Panc1 (cell line): Measurements from ENCODE around the gene PTCHD4. TPM values are rescaled to one million over a fixed set of nuclear protein-coding genes. Genes with fewer than 3 reads are reported as not detected.

Experiments used
- ATAC-seq: fragments of 200-7000 bp; cut with Tn5 transposase; 2 replicates; pipeline ENCODE4 v1.9.1; 2020; ENCODE audit warnings: mild to moderate bottlenecking, moderate library complexity
- Bru-seq: library from RNA; stranded (reverse); fragments of 400-500 nt; gene quantifications from one replicate; lab custom pipeline; 2021; lab: Mats Ljungman, UMichigan
- BruChase-seq, 2 experiments: library from RNA; stranded (reverse); fragments of 400-500 nt; gene quantifications; one replicate each; lab custom pipeline; 2021; lab: Mats Ljungman, UMichigan
- BruUV-seq: library from RNA; stranded (reverse); fragments of 400-500 nt; replicated peaks from 2 replicates; lab custom pipeline; 2021; lab: Mats Ljungman, UMichigan
- CTCF ChIA-PET: fragments of 300-600 bp; sonication (Branson Sonifier 250); formaldehyde crosslinking; loops from one replicate; lab custom pipeline; 2022; ENCODE audit warnings: antibody characterized with exemption; lab: Charles Lee
- POLR2A ChIA-PET: fragments of 300-600 bp; sonication (Branson Sonifier 250); formaldehyde crosslinking; loops from one replicate; lab custom pipeline; 2022; ENCODE audit warnings: antibody characterized with exemption; lab: Charles Lee
- DNase-seq: peaks from one replicate; pipeline ENCODE4 v3.0.0-alpha.2; 2010; ENCODE audit warnings: low read depth, low spot score
- H3K27ac ChIP-seq: 2 replicates; pipeline ENCODE4 v1.5.1; 2011; ENCODE audit warnings: mild to moderate bottlenecking, low read length, inconsistent platforms
- H3K27me3 ChIP-seq: fragments of 200-500 bp; sonication (Bioruptor generic); 2 replicates; pipeline ENCODE4 v1.6.0; 2014; ENCODE audit warnings: low read length, inconsistent platforms; ENCODE audit not compliant: control insufficient read depth, insufficient read depth
- H3K36me3 ChIP-seq: fragments of 200-500 bp; sonication (Bioruptor generic); 2 replicates; pipeline ENCODE4 v1.5.1; 2014; ENCODE audit warnings: inconsistent platforms, mild to moderate bottlenecking, low read length, moderate library complexity; ENCODE audit not compliant: control insufficient read depth, insufficient read depth
- H3K4me1 ChIP-seq: 2 replicates; pipeline ENCODE4 v1.5.1; 2011; ENCODE audit warnings: inconsistent platforms, mild to moderate bottlenecking, low read length, moderate library complexity; ENCODE audit not compliant: control insufficient read depth, insufficient read depth
- H3K4me3 ChIP-seq, 2 experiments: 2 replicates each; pipeline ENCODE4 v1.5.1; 2011 to 2012; ENCODE audit warnings: low read depth in 2 of 2, low read length in 2 of 2, mild to moderate bottlenecking in 2 of 2, inconsistent platforms in 1 of 2, moderate library complexity in 1 of 2
- H3K9me3 ChIP-seq: fragments of 200-500 bp; sonication (Bioruptor generic); 2 replicates; pipeline ENCODE4 v1.5.1; 2014; ENCODE audit warnings: low read depth, mild to moderate bottlenecking, inconsistent platforms, low read length, moderate library complexity; ENCODE audit not compliant: control insufficient read depth, insufficient read depth
- POLR2AphosphoS5 ChIP-seq: IDR thresholded peaks from 2 replicates; pipeline ENCODE4 v1.6.1; 2012; ENCODE audit warnings: mild to moderate bottlenecking, low read depth, low read length, moderate library complexity
- SIN3A ChIP-seq: IDR thresholded peaks from 2 replicates; pipeline ENCODE4 v1.6.1; 2012; ENCODE audit warnings: low read depth, mild to moderate bottlenecking, low read length, moderate library complexity, borderline replicate concordance; ENCODE audit not compliant: insufficient read depth
- TCF7L2 ChIP-seq: IDR thresholded peaks from 2 replicates; pipeline ENCODE4 v1.6.1; 2011; ENCODE audit warnings: mild to moderate bottlenecking, low read depth, low read length, inconsistent platforms
- in situ Hi-C: cut with HindIII; loops from 2 replicates; pipeline ENCODE4 v1.10.0; 2016; ENCODE audit warnings: low sequenced_read_pairs, low pct_unique_long_range_greater_than_20kb
- intact Hi-C: fragments of 100-400 bp; cut with micrococcal nuclease; formaldehyde crosslinking; loops from one replicate; pipeline ENCODE4 v1.10.0; 2022; ENCODE audit not compliant: unreplicated experiment
- long read RNA-seq: library from polyadenylated mRNA; unstranded; transcript quantifications from one replicate; pipeline ENCODE4 v2.0.0, GENCODE V29; 2021; ENCODE audit not compliant: unreplicated experiment
- polyA plus RNA-seq: library from polyadenylated mRNA; unstranded; fragments of >200 nt; gene quantifications from one replicate; pipeline ENCODE4 v1.2.1, GENCODE V29; 2012; ENCODE audit warnings: missing spikeins; ENCODE audit not compliant: insufficient read length
- total RNA-seq: library from RNA; stranded (reverse); gene quantifications from one replicate; pipeline ENCODE4 v1.2.1, GENCODE V29; 2021; ENCODE audit not compliant: unreplicated experiment
- TF ChIP-seq, protein P1 (sequence below): fragments of 450-650 bp; IDR thresholded peaks from 2 replicates; pipeline ENCODE4 v1.5.1; 2017; ENCODE audit warnings: mild to moderate bottlenecking
- TF ChIP-seq, protein P2 (sequence below), 2 experiments: IDR thresholded peaks; 2 replicates each; pipeline ENCODE4 v1.6.1; 2011 to 2012; ENCODE audit warnings: low read depth in 2 of 2, control low read depth in 1 of 2, low read length in 1 of 2, mild to moderate bottlenecking in 1 of 2, moderate library complexity in 1 of 2; ENCODE audit not compliant: insufficient read depth in 1 of 2

Gene PTCHD4
- total RNA-seq: not detected
- polyA plus RNA-seq: not detected
- Bru-seq, nascent RNA: percentile 9 among the genes with signal in this experiment
- BruChase-seq, experiment 1, labeled RNA remaining after a 2-hour chase: percentile 6 among the genes with signal in this experiment
- BruChase-seq, experiment 2, labeled RNA remaining after a 6-hour chase: percentile 15 among the genes with signal in this experiment
- long read RNA-seq: 0 reads

DNA sequence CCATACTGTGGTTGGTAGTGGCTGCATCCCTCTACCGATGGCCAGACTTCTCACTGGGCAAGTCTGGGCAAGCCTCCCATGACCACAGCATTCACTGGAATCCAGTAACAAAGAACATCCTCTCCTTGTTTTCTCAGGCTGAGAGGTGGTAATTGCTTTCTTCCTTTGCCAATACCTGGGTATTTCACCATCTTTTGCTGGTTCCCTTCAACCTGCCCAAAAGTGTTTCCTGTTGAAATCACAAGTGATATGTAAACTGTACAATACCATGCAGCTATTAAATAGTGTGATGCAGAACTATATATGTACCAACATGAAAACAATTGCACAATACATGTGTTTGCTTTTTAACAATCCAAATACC is at the start of gene PTCHD4:
Gene PTCHD4, minus strand, starts transcription at position 55 of the 364 bp plus-strand sequence. CDS start 42,240 bp downstream, outside the sequence.
- in situ Hi-C loops: no loop called here
- no peaks in the 10 kb centered on the region for H3K9me3 ChIP-seq
- no peaks in the 10 kb centered on the region for H3K36me3 ChIP-seq
- H3K4me1 ChIP-seq: no peaks in the 10 kb centered on the region
- H3K27ac ChIP-seq: no peak within 1 kb of the TSS
- intact Hi-C loops: no loop called here
- ATAC-seq: no peak
- H3K4me3 ChIP-seq: peak within 1 kb of the TSS in 1 of 2 experiments; percentile 21; a peak in 1 of 4 replicates
- DNase-seq: no peak
- BruUV-seq: no TSS peak
- ChIA-PET POLR2A (no interaction called here), CTCF (no interaction called here)
- TF ChIP-seq POLR2AphosphoS5: no peak
- no peak for TF ChIP-seq TCF7L2
- TF ChIP-seq SIN3A: no peak
- TF ChIP-seq, protein P1, sequence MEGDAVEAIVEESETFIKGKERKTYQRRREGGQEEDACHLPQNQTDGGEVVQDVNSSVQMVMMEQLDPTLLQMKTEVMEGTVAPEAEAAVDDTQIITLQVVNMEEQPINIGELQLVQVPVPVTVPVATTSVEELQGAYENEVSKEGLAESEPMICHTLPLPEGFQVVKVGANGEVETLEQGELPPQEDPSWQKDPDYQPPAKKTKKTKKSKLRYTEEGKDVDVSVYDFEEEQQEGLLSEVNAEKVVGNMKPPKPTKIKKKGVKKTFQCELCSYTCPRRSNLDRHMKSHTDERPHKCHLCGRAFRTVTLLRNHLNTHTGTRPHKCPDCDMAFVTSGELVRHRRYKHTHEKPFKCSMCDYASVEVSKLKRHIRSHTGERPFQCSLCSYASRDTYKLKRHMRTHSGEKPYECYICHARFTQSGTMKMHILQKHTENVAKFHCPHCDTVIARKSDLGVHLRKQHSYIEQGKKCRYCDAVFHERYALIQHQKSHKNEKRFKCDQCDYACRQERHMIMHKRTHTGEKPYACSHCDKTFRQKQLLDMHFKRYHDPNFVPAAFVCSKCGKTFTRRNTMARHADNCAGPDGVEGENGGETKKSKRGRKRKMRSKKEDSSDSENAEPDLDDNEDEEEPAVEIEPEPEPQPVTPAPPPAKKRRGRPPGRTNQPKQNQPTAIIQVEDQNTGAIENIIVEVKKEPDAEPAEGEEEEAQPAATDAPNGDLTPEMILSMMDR: no peak
- TF ChIP-seq, protein P2, sequence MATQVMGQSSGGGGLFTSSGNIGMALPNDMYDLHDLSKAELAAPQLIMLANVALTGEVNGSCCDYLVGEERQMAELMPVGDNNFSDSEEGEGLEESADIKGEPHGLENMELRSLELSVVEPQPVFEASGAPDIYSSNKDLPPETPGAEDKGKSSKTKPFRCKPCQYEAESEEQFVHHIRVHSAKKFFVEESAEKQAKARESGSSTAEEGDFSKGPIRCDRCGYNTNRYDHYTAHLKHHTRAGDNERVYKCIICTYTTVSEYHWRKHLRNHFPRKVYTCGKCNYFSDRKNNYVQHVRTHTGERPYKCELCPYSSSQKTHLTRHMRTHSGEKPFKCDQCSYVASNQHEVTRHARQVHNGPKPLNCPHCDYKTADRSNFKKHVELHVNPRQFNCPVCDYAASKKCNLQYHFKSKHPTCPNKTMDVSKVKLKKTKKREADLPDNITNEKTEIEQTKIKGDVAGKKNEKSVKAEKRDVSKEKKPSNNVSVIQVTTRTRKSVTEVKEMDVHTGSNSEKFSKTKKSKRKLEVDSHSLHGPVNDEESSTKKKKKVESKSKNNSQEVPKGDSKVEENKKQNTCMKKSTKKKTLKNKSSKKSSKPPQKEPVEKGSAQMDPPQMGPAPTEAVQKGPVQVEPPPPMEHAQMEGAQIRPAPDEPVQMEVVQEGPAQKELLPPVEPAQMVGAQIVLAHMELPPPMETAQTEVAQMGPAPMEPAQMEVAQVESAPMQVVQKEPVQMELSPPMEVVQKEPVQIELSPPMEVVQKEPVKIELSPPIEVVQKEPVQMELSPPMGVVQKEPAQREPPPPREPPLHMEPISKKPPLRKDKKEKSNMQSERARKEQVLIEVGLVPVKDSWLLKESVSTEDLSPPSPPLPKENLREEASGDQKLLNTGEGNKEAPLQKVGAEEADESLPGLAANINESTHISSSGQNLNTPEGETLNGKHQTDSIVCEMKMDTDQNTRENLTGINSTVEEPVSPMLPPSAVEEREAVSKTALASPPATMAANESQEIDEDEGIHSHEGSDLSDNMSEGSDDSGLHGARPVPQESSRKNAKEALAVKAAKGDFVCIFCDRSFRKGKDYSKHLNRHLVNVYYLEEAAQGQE (IDR thresholded peaks at IDR 0.05; ENCODE audit: insufficient read depth in 1 of 2, low read depth in 2 of 2, low read length in 1 of 2): no peak
- no peaks in the 10 kb centered on the region for H3K27me3 ChIP-seq

DNA sequence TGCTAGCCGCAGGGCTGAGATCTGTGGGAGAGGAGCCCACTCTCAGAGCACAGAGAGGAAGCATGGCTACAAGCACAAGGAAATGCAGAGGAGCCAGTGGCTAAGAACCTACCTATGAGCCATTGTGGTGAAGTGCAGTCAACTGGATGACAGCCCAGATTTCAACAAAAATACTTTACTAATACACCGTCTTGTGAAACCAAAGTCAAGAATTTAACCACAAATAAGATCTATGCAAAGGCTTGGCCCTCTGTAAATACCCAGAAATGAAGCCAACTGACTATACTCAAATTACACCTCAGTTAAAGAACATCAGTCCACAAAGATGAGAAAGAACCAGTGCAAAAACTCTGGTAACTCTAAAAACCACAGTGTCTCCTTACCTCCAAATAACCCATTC is 40.1 kb upstream of the PTCHD4 start:
- no peaks in the 10 kb centered on the region for H3K36me3 ChIP-seq
- in situ Hi-C loops (no loop called here), intact Hi-C loops (no loop called here)
- ChIA-PET CTCF (no interaction called here), POLR2A (no interaction called here)
- H3K27me3 ChIP-seq: no peaks in the 10 kb centered on the region
- DNase-seq (no peak), ATAC-seq (no peak)
- TF ChIP-seq, protein P1: no peak
- TF ChIP-seq SIN3A: no peak
- TF ChIP-seq POLR2AphosphoS5: no peak
- TF ChIP-seq, protein P2 (IDR thresholded peaks at IDR 0.05; ENCODE audit: insufficient read depth in 1 of 2, low read depth in 2 of 2, low read length in 1 of 2): no peak
- TF ChIP-seq TCF7L2: no peak
- H3K4me3 ChIP-seq: no peak overlapping the region
- no peaks in the 10 kb centered on the region for H3K4me1 ChIP-seq
- no peaks in the 10 kb centered on the region for H3K9me3 ChIP-seq
- no peak overlapping the region for H3K27ac ChIP-seq
- no TSS peak for BruUV-seq
